Panc1 (cell line): ENCODE measurements around the gene INHA. TPM values are rescaled to one million over a fixed set of nuclear protein-coding genes. Genes with fewer than 3 reads are reported as not detected.

Experiments
- ATAC-seq: fragments of 200-7000 bp; cut with Tn5 transposase; 2 replicates; pipeline ENCODE4 v1.9.1; 2020; ENCODE audit warnings: mild to moderate bottlenecking, moderate library complexity
- BruUV-seq: library from RNA; stranded (reverse); fragments of 400-500 nt; replicated peaks from 2 replicates; lab custom pipeline; 2021; lab: Mats Ljungman, UMichigan
- CTCF ChIA-PET: fragments of 300-600 bp; sonication (Branson Sonifier 250); formaldehyde crosslinking; loops from one replicate; lab custom pipeline; 2022; ENCODE audit warnings: antibody characterized with exemption; lab: Charles Lee
- POLR2A ChIA-PET: fragments of 300-600 bp; sonication (Branson Sonifier 250); formaldehyde crosslinking; loops from one replicate; lab custom pipeline; 2022; ENCODE audit warnings: antibody characterized with exemption; lab: Charles Lee
- DNase-seq: peaks from one replicate; pipeline ENCODE4 v3.0.0-alpha.2; 2010; ENCODE audit warnings: low read depth, low spot score
- H3K27ac ChIP-seq: 2 replicates; pipeline ENCODE4 v1.5.1; 2011; ENCODE audit warnings: mild to moderate bottlenecking, low read length, inconsistent platforms
- H3K27me3 ChIP-seq: fragments of 200-500 bp; sonication (Bioruptor generic); 2 replicates; pipeline ENCODE4 v1.6.0; 2014; ENCODE audit warnings: low read length, inconsistent platforms; ENCODE audit not compliant: control insufficient read depth, insufficient read depth
- H3K36me3 ChIP-seq: fragments of 200-500 bp; sonication (Bioruptor generic); 2 replicates; pipeline ENCODE4 v1.5.1; 2014; ENCODE audit warnings: inconsistent platforms, mild to moderate bottlenecking, low read length, moderate library complexity; ENCODE audit not compliant: control insufficient read depth, insufficient read depth
- H3K4me1 ChIP-seq: 2 replicates; pipeline ENCODE4 v1.5.1; 2011; ENCODE audit warnings: inconsistent platforms, mild to moderate bottlenecking, low read length, moderate library complexity; ENCODE audit not compliant: control insufficient read depth, insufficient read depth
- H3K4me3 ChIP-seq, 2 experiments: 2 replicates each; pipeline ENCODE4 v1.5.1; 2011 to 2012; ENCODE audit warnings: low read depth in 2 of 2, low read length in 2 of 2, mild to moderate bottlenecking in 2 of 2, inconsistent platforms in 1 of 2, moderate library complexity in 1 of 2
- H3K9me3 ChIP-seq: fragments of 200-500 bp; sonication (Bioruptor generic); 2 replicates; pipeline ENCODE4 v1.5.1; 2014; ENCODE audit warnings: low read depth, mild to moderate bottlenecking, inconsistent platforms, low read length, moderate library complexity; ENCODE audit not compliant: control insufficient read depth, insufficient read depth
- CTCF ChIP-seq: fragments of 450-650 bp; IDR thresholded peaks from 2 replicates; pipeline ENCODE4 v1.5.1; 2017; ENCODE audit warnings: mild to moderate bottlenecking
- POLR2AphosphoS5 ChIP-seq: IDR thresholded peaks from 2 replicates; pipeline ENCODE4 v1.6.1; 2012; ENCODE audit warnings: mild to moderate bottlenecking, low read depth, low read length, moderate library complexity
- SIN3A ChIP-seq: IDR thresholded peaks from 2 replicates; pipeline ENCODE4 v1.6.1; 2012; ENCODE audit warnings: low read depth, mild to moderate bottlenecking, low read length, moderate library complexity, borderline replicate concordance; ENCODE audit not compliant: insufficient read depth
- TCF7L2 ChIP-seq: IDR thresholded peaks from 2 replicates; pipeline ENCODE4 v1.6.1; 2011; ENCODE audit warnings: mild to moderate bottlenecking, low read depth, low read length, inconsistent platforms
- in situ Hi-C: cut with HindIII; loops from 2 replicates; pipeline ENCODE4 v1.10.0; 2016; ENCODE audit warnings: low sequenced_read_pairs, low pct_unique_long_range_greater_than_20kb
- intact Hi-C: fragments of 100-400 bp; cut with micrococcal nuclease; formaldehyde crosslinking; loops from one replicate; pipeline ENCODE4 v1.10.0; 2022; ENCODE audit not compliant: unreplicated experiment
- total RNA-seq: library from RNA; stranded (reverse); gene quantifications from one replicate; pipeline ENCODE4 v1.2.1, GENCODE V29; 2021; ENCODE audit not compliant: unreplicated experiment
- TF ChIP-seq, protein P1 (sequence below), 2 experiments: IDR thresholded peaks; 2 replicates each; pipeline ENCODE4 v1.6.1; 2011 to 2012; ENCODE audit warnings: low read depth in 2 of 2, control low read depth in 1 of 2, low read length in 1 of 2, mild to moderate bottlenecking in 1 of 2, moderate library complexity in 1 of 2; ENCODE audit not compliant: insufficient read depth in 1 of 2

The INHA gene
- total RNA-seq, 1 experiment from 2014 or later: 1.2 TPM

DNA sequence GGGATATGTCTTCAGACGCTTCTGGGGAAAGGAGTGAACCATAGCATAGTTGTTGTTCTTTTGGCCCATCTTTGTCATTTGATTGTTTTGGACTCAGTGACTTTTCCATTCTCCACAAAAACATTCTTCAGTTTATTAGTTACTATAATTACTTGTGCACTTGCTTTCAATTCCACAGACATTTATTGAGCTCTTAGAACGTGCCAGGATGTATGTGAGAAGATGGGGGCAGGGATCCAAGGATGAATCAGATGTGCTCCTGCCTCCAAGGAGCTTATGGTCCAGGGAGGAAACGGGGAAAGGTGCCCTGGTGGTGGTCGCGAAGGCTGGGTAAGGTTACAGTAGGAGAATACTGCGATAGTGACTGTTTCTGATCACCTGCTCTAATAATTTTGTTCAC, 48.4 kb downstream of the INHA start:
- Histone ChIP-seq H3K27ac (no peak overlapping the region), H3K27me3 (no peaks in the 10 kb centered on the region), H3K36me3 (no peaks in the 10 kb centered on the region), H3K4me1 (no peaks in the 10 kb centered on the region), H3K9me3 (no peaks in the 10 kb centered on the region), H3K4me3 (no peak overlapping the region)
- ChIA-PET CTCF (no interaction called here), POLR2A (no interaction called here)
- intact Hi-C loops: no loop called here
- ATAC-seq (no peak), DNase-seq (no peak)
- in situ Hi-C loops: no loop called here
- BruUV-seq: no TSS peak
- TF ChIP-seq TCF7L2 (no peak), CTCF (no peak), POLR2AphosphoS5 (no peak), SIN3A (no peak)
- TF ChIP-seq, protein P1, sequence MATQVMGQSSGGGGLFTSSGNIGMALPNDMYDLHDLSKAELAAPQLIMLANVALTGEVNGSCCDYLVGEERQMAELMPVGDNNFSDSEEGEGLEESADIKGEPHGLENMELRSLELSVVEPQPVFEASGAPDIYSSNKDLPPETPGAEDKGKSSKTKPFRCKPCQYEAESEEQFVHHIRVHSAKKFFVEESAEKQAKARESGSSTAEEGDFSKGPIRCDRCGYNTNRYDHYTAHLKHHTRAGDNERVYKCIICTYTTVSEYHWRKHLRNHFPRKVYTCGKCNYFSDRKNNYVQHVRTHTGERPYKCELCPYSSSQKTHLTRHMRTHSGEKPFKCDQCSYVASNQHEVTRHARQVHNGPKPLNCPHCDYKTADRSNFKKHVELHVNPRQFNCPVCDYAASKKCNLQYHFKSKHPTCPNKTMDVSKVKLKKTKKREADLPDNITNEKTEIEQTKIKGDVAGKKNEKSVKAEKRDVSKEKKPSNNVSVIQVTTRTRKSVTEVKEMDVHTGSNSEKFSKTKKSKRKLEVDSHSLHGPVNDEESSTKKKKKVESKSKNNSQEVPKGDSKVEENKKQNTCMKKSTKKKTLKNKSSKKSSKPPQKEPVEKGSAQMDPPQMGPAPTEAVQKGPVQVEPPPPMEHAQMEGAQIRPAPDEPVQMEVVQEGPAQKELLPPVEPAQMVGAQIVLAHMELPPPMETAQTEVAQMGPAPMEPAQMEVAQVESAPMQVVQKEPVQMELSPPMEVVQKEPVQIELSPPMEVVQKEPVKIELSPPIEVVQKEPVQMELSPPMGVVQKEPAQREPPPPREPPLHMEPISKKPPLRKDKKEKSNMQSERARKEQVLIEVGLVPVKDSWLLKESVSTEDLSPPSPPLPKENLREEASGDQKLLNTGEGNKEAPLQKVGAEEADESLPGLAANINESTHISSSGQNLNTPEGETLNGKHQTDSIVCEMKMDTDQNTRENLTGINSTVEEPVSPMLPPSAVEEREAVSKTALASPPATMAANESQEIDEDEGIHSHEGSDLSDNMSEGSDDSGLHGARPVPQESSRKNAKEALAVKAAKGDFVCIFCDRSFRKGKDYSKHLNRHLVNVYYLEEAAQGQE (IDR thresholded peaks at IDR 0.05; ENCODE audit: insufficient read depth in 1 of 2, low read depth in 2 of 2, low read length in 1 of 2): no peak

DNA sequence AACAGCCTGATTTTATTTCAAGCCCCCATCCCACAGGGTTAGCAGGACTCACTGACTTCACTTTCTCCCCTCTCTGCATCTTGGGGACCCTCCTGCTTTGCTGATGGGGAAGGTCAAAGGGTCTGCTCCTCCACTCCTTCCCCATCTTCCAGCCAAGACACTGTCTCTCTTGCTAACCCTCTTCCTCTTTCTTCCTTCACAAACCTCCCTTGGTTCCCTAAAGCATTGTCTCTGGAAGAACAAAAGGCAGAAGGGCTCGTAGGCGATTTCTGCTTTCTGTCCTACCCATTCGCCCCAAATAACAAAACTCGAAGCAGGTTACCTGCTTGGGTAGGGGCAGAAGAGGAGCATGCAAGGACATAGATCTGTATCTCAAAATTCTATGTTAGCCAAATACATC, 49.8 kb downstream of the INHA start:
- H3K9me3 ChIP-seq: no peaks in the 10 kb centered on the region
- no peak for DNase-seq
- in situ Hi-C loops (no loop called here), intact Hi-C loops (no loop called here)
- H3K27ac ChIP-seq: no peak overlapping the region
- ChIA-PET POLR2A (no interaction called here), CTCF (interaction anchor here (0.9 kb wide), 1 partner anchor 22 kb away, joined by 4 read pairs; no protein-coding TSS in a partner anchor)
- no peak overlapping the region for H3K4me3 ChIP-seq
- no peaks in the 10 kb centered on the region for H3K36me3 ChIP-seq
- ATAC-seq: no peak
- no TSS peak for BruUV-seq
- TF ChIP-seq TCF7L2: no peak
- TF ChIP-seq SIN3A: no peak
- TF ChIP-seq, protein P1 (IDR thresholded peaks at IDR 0.05; ENCODE audit: insufficient read depth in 1 of 2, low read depth in 2 of 2, low read length in 1 of 2): no peak
- TF ChIP-seq POLR2AphosphoS5: no peak
- TF ChIP-seq CTCF: no peak
- no peaks in the 10 kb centered on the region for H3K27me3 ChIP-seq
- H3K4me1 ChIP-seq: peaks cover 4% of the 10 kb centered on the region
